K562 (cell line): ENCODE measurements around the gene ABCA7. TPM values are rescaled to one million over a fixed set of nuclear protein-coding genes. Genes with fewer than 3 reads are reported as not detected.

Experiments
- ATF7 ChIP-seq: fragments of 450-650 bp; IDR thresholded peaks from 2 replicates; pipeline ENCODE4 v1.7.1; 2014; ENCODE audit warnings: mild to moderate bottlenecking, moderate library complexity
- CAMTA2 ChIP-seq: fragments of 250-450 bp; sonication (Bioruptor Pico); conservative IDR thresholded peaks from 2 replicates; pipeline ENCODE4 v1.5.1; 2022
- FUS ChIP-seq: fragments of 200-400 bp; formaldehyde crosslinking; optimal IDR thresholded peaks from 2 replicates; pipeline ENCODE3; 2017; ENCODE audit warnings: low read depth, low read length
- GABPA ChIP-seq: fragments of 200-800 bp; sonication (Bioruptor generic); conservative IDR thresholded peaks from 2 replicates; pipeline ENCODE4 v1.6.1; 2016; ENCODE audit warnings: low read depth, missing genetic modification characterization, missing compliant biosample characterization
- MAFF ChIP-seq: IDR thresholded peaks from 2 replicates; pipeline ENCODE4 v1.6.1; 2012; ENCODE audit warnings: low read length, improper control_type of control experiment
- MAFK ChIP-seq: IDR thresholded peaks from 2 replicates; pipeline ENCODE4 v1.6.1; 2011; ENCODE audit warnings: low read length, improper control_type of control experiment
- NBN ChIP-seq: fragments of 450-650 bp; IDR thresholded peaks from 2 replicates; pipeline ENCODE4 v1.6.1; 2016; ENCODE audit warnings: low read depth, mild to moderate bottlenecking
- POLR2AphosphoS5 ChIP-seq: IDR thresholded peaks from 2 replicates; pipeline ENCODE4 v1.6.1; 2011; ENCODE audit warnings: mild to moderate bottlenecking, low read depth, low read length, moderate library complexity; ENCODE audit not compliant: control insufficient read depth, insufficient read depth
- SIX5 ChIP-seq, 2 experiments: IDR thresholded peaks; 2 replicates each; pipeline ENCODE4 v1.6.1; 2011; ENCODE audit warnings: low read length in 2 of 2, borderline replicate concordance in 1 of 2, low read depth in 1 of 2, mild to moderate bottlenecking in 1 of 2, moderate library complexity in 1 of 2; ENCODE audit not compliant: insufficient read depth in 1 of 2
- SP1 ChIP-seq: sonication (generic); formaldehyde crosslinking; IDR thresholded peaks from 2 replicates; pipeline ENCODE4 v1.8.1; 2022; ENCODE audit warnings: mild to moderate bottlenecking, missing genetic modification reagents
- TAL1 ChIP-seq: fragments of 450-650 bp; IDR thresholded peaks from 2 replicates; pipeline ENCODE4 v1.6.1; 2016; ENCODE audit warnings: mild to moderate bottlenecking
- ZEB2 ChIP-seq: fragments of 450-650 bp; IDR thresholded peaks from 2 replicates; pipeline ENCODE4 v1.6.1; 2016
- ZNF778 ChIP-seq: fragments of 450-650 bp; formaldehyde crosslinking; IDR thresholded peaks from 2 replicates; pipeline ENCODE4 v1.4.0; 2020; ENCODE audit warnings: mild to moderate bottlenecking, moderate library complexity
- polyA plus RNA-seq, 8 experiments: library from polyadenylated mRNA; depleted of rRNA in 4 of 8; stranded (reverse) in 5 of 8; unstranded in 3 of 8; fragments of >200 nt; fragmentation: Nextera tagmentation in 2 of 8; fragmentation: Illumina TruSeq in 1 of 8; extraction: Ambion mirVana in 2 of 8; extraction: Trizol in 1 of 8; gene quantifications; 2 replicates each; pipeline versions ENCODE4 v1.2.1 to v1.2.3, GENCODE V29; 2011 to 2014; ENCODE audit warnings: inconsistent platforms in 1 of 8, missing spikeins in 1 of 8
- total RNA-seq, 7 experiments: library from RNA; depleted of rRNA in 6 of 7; stranded (reverse); fragments of >200 nt in 6 of 7; fragmentation: Illumina TruSeq in 2 of 7; extraction: Trizol in 2 of 7; gene quantifications; 2 replicates each; pipeline versions ENCODE4 v1.2.1 to v1.2.3, GENCODE V29; 2011 to 2021; ENCODE audit warnings: low replicate concordance in 1 of 7
- TF ChIP-seq, protein P1 (sequence below): sonication (generic); formaldehyde crosslinking; IDR thresholded peaks from 2 replicates; pipeline ENCODE4 v1.8.1; 2022; ENCODE audit warnings: missing genetic modification reagents
- TF ChIP-seq, protein P2 (sequence below): fragments of 200-800 bp; sonication (Bioruptor generic); IDR thresholded peaks from 2 replicates; pipeline ENCODE4 v1.6.1; 2017; ENCODE audit warnings: missing genetic modification characterization, missing compliant biosample characterization
- TF ChIP-seq, protein P3 (sequence below): fragments of 250-450 bp; sonication (Bioruptor Pico); IDR thresholded peaks from 2 replicates; pipeline ENCODE4 v1.5.0; 2020; ENCODE audit warnings: mild to moderate bottlenecking, borderline replicate concordance
- TF ChIP-seq, protein P4 (sequence below): sonication (generic); formaldehyde crosslinking; IDR thresholded peaks from 2 replicates; pipeline ENCODE4 v1.8.0; 2022; ENCODE audit warnings: missing genetic modification reagents, mild to moderate bottlenecking, borderline replicate concordance
- TF ChIP-seq, protein P5 (sequence below), 2 experiments: IDR thresholded peaks; 2 replicates each; pipeline ENCODE4 v1.6.1; 2011; ENCODE audit warnings: borderline replicate concordance in 1 of 2, control low read depth in 1 of 2, low read depth in 1 of 2, low read length in 1 of 2, mild to moderate bottlenecking in 1 of 2, mixed read lengths in 1 of 2, moderate library complexity in 1 of 2; ENCODE audit not compliant: insufficient read depth in 1 of 2, insufficient read length in 1 of 2, poor library complexity in 1 of 2, severe bottlenecking in 1 of 2; ENCODE audit errors: extremely low read depth in 1 of 2
- TF ChIP-seq, protein P6 (sequence below): fragments of 450-650 bp; formaldehyde crosslinking; IDR thresholded peaks from 2 replicates; pipeline ENCODE4 v1.4.0; 2020; ENCODE audit warnings: mild to moderate bottlenecking, moderate library complexity

Gene ABCA7
- total and polyA plus RNA-seq, 9 of the 15 experiments (the other 6 are each of a cell fraction or from before 2014, with no cell fraction given) = 2.3 to 96.1 (median 31.2) TPM

DNA sequence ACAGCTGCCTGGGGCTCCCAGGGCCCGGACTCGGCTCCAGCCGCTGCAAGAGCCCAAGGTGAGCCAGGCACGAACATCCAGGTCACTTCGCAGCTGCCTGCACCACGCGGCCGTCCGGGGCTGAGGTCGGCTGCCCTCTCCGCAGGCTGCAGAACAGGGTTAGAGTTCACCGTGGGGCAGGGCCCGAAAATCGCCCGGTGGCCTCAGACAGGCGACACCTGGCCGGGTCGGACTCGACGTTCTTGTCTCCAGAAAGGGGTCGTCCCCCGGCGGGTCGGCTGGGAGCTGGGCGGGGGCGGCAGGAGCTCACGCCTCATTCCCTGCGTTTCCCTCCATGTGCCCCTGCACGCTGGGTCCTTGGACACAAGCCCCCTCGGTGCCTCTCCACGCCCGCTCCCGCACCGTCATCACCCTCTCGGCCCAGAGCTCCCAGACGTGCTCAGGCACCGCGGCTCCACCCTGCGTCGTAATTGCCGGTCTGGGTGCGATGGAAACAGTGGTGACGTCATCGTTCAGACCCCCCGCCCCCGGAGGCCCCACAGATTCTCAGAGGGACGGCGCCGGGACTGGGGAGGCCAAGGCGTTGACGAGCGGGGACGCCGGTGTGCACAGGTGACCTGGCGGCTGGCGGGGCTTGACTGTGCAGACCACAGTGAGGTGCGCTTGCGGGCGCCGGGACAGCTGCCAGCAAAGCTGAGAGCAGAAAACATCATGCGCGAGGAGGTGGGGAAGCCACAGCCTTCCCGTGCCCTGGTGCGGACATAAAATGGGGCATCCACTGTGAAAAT is 43.7 kb upstream of the ABCA7 start (continued):
- TF ChIP-seq ZNF778 (CRISPR knock-in tag) (no peak), SP1 (CRISPR knock-in tag) (peak; percentile 57), TAL1 (no peak), FUS (no peak), POLR2AphosphoS5 (no peak), NBN (peak; percentile 84; the same call in 1 of the 2 replicates), MAFF (no peak), GABPA (no peak), MAFK (no peak), ATF7 (peak; percentile 99), ZEB2 (0 out of 2 replicates have a peak, but pooled peaks have one; percentile 33), SIX5 (IDR thresholded peaks at IDR 0.05; ENCODE audit: borderline replicate concordance in 1 of 2, insufficient read depth in 1 of 2, low read depth in 1 of 2, low read length in 2 of 2) (no peak), CAMTA2 (CRISPR knock-in tag) (no peak)
- TF ChIP-seq, protein P1, sequence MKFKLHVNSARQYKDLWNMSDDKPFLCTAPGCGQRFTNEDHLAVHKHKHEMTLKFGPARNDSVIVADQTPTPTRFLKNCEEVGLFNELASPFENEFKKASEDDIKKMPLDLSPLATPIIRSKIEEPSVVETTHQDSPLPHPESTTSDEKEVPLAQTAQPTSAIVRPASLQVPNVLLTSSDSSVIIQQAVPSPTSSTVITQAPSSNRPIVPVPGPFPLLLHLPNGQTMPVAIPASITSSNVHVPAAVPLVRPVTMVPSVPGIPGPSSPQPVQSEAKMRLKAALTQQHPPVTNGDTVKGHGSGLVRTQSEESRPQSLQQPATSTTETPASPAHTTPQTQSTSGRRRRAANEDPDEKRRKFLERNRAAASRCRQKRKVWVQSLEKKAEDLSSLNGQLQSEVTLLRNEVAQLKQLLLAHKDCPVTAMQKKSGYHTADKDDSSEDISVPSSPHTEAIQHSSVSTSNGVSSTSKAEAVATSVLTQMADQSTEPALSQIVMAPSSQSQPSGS (CRISPR knock-in tag) = peak; percentile 99
- TF ChIP-seq, protein P2, sequence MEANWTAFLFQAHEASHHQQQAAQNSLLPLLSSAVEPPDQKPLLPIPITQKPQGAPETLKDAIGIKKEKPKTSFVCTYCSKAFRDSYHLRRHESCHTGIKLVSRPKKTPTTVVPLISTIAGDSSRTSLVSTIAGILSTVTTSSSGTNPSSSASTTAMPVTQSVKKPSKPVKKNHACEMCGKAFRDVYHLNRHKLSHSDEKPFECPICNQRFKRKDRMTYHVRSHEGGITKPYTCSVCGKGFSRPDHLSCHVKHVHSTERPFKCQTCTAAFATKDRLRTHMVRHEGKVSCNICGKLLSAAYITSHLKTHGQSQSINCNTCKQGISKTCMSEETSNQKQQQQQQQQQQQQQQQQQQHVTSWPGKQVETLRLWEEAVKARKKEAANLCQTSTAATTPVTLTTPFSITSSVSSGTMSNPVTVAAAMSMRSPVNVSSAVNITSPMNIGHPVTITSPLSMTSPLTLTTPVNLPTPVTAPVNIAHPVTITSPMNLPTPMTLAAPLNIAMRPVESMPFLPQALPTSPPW (CRISPR knock-in tag) = peak; percentile 52
- TF ChIP-seq, protein P3, sequence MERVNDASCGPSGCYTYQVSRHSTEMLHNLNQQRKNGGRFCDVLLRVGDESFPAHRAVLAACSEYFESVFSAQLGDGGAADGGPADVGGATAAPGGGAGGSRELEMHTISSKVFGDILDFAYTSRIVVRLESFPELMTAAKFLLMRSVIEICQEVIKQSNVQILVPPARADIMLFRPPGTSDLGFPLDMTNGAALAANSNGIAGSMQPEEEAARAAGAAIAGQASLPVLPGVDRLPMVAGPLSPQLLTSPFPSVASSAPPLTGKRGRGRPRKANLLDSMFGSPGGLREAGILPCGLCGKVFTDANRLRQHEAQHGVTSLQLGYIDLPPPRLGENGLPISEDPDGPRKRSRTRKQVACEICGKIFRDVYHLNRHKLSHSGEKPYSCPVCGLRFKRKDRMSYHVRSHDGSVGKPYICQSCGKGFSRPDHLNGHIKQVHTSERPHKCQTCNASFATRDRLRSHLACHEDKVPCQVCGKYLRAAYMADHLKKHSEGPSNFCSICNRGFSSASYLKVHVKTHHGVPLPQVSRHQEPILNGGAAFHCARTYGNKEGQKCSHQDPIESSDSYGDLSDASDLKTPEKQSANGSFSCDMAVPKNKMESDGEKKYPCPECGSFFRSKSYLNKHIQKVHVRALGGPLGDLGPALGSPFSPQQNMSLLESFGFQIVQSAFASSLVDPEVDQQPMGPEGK (CRISPR knock-in tag) = no peak
- TF ChIP-seq, protein P4, sequence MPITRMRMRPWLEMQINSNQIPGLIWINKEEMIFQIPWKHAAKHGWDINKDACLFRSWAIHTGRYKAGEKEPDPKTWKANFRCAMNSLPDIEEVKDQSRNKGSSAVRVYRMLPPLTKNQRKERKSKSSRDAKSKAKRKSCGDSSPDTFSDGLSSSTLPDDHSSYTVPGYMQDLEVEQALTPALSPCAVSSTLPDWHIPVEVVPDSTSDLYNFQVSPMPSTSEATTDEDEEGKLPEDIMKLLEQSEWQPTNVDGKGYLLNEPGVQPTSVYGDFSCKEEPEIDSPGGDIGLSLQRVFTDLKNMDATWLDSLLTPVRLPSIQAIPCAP = no peak
- TF ChIP-seq, protein P5, sequence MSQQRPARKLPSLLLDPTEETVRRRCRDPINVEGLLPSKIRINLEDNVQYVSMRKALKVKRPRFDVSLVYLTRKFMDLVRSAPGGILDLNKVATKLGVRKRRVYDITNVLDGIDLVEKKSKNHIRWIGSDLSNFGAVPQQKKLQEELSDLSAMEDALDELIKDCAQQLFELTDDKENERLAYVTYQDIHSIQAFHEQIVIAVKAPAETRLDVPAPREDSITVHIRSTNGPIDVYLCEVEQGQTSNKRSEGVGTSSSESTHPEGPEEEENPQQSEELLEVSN (IDR thresholded peaks at IDR 0.05; ENCODE audit: borderline replicate concordance in 1 of 2, extremely low read depth in 1 of 2, insufficient read depth in 1 of 2, insufficient read length in 1 of 2, low read depth in 1 of 2, low read length in 1 of 2, poor library complexity in 1 of 2, severe bottlenecking in 1 of 2) = peak in 1 of 2 experiments; percentile 60
- TF ChIP-seq, protein P6, sequence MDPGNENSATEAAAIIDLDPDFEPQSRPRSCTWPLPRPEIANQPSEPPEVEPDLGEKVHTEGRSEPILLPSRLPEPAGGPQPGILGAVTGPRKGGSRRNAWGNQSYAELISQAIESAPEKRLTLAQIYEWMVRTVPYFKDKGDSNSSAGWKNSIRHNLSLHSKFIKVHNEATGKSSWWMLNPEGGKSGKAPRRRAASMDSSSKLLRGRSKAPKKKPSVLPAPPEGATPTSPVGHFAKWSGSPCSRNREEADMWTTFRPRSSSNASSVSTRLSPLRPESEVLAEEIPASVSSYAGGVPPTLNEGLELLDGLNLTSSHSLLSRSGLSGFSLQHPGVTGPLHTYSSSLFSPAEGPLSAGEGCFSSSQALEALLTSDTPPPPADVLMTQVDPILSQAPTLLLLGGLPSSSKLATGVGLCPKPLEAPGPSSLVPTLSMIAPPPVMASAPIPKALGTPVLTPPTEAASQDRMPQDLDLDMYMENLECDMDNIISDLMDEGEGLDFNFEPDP (CRISPR knock-in tag) = no peak
